ENCODE results near the gene PRDM4.

- TF ChIP-seq CTCF (IDR thresholded peaks at IDR 0.05) (no peak), POLR2A (IDR thresholded peaks at IDR 0.05) (no peak)
These were observed 1.5 kb downstream of the PRDM4 start for GRCh38 chr12:107759410-107759809.

Data from testis (tissue), 2 donors.